ENCODE results near the gene ZNF48. TPM values are rescaled to one million over a fixed set of nuclear protein-coding genes. Genes with fewer than 3 reads are reported as not detected.

Gene ZNF48
- total and polyA plus RNA-seq, 8 donors = 3.9 to 33.6 (median 5.4) TPM

DNA sequence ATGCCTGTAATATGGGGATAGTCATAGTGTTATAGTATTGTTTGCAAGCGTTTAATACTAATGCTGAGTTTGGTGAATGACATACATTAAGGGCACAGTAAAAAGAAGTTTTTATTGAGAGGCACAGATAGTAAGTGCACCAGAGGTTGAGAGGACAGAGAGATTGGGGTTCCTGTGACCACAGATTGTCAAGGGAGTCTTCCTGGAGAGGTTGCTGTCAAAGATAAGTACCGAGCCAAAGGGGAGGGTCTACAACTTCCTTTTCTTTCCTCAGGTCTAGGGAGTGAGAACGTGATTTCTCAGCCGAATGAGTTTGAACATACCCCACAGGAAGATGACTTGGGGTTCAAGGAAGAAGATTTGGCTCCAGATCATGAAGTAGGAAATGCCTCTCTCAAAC lies 1.8 kb downstream of the ZNF48 start:
- no peaks in the 10 kb centered on the region for H3K27me3 ChIP-seq
- H3K27ac ChIP-seq = no peak overlapping the region
- peaks cover 11 to 21% (median 18%) of the 10 kb centered on the region in 4 donors for H3K36me3 ChIP-seq
- 63 to 73% (median 68%) methylated on average over 4 of the region's 4 CpGs for WGBS, 5 donors
- H3K4me1 ChIP-seq = peaks cover 19 to 69% (median 38%) of the 10 kb centered on the region in 4 donors
- intact Hi-C loops (cut with DNase I; ENCODE audit: low total_unique reads) = no loop called here
- H3K4me3 ChIP-seq = no peak overlapping the region
- H3K9me3 ChIP-seq = no peaks in the 10 kb centered on the region
- TF ChIP-seq POLR2AphosphoS5 (IDR thresholded peaks at IDR 0.05) = no peak
- TF ChIP-seq, protein P1, sequence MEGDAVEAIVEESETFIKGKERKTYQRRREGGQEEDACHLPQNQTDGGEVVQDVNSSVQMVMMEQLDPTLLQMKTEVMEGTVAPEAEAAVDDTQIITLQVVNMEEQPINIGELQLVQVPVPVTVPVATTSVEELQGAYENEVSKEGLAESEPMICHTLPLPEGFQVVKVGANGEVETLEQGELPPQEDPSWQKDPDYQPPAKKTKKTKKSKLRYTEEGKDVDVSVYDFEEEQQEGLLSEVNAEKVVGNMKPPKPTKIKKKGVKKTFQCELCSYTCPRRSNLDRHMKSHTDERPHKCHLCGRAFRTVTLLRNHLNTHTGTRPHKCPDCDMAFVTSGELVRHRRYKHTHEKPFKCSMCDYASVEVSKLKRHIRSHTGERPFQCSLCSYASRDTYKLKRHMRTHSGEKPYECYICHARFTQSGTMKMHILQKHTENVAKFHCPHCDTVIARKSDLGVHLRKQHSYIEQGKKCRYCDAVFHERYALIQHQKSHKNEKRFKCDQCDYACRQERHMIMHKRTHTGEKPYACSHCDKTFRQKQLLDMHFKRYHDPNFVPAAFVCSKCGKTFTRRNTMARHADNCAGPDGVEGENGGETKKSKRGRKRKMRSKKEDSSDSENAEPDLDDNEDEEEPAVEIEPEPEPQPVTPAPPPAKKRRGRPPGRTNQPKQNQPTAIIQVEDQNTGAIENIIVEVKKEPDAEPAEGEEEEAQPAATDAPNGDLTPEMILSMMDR (IDR thresholded peaks at IDR 0.05) = no peak
- TF ChIP-seq POLR2A (IDR thresholded peaks at IDR 0.05) = no peak
- no peak for TF ChIP-seq EP300 (IDR thresholded peaks at IDR 0.05)
- DNase-seq = no peak

DNA sequence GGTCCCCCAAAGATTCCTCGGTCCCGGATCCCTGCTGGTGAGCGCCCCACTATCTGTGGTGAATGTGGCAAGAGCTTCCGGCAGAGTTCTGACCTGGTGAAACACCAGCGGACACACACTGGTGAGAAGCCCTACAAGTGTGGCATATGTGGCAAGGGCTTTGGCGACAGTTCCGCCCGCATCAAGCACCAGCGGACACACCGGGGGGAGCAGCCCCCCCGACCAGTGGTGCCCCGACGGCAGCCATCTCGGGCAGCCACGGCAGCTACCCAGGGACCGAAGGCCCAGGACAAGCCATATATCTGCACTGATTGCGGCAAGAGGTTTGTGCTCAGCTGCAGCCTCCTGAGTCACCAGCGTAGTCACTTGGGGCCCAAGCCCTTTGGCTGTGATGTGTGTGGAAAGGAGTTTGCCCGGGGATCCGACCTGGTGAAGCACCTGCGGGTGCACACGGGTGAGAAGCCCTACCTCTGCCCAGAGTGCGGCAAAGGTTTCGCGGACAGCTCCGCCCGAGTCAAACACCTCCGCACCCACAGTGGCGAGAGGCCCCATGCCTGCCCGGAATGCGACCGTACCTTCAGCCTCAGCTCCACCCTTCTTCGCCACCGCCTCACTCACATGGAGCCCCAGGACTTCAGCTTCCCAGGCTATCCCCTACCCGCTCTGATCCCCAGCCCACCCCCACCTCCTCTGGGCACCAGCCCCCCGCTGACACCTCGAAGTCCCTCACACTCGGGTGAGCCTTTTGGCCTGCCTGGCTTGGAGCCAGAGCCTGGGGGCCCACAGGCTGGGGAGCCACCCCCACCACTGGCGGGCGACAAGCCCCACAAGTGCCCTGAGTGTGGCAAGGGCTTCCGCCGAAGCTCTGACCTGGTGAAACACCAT lies 2.8 kb downstream of the ZNF48 start:
- H3K36me3 ChIP-seq = peaks cover 11 to 21% (median 18%) of the 10 kb centered on the region in 4 donors
- 85 to 94% (median 89%) methylated on average over 23 to 42 of the region's 42 CpGs for WGBS, 5 donors
- H3K4me3 ChIP-seq = no peak overlapping the region
- no peaks in the 10 kb centered on the region for H3K9me3 ChIP-seq
- TF ChIP-seq, protein P1 (IDR thresholded peaks at IDR 0.05) = no peak
- TF ChIP-seq POLR2AphosphoS5 (IDR thresholded peaks at IDR 0.05) (no peak), EP300 (IDR thresholded peaks at IDR 0.05) (no peak), POLR2A (IDR thresholded peaks at IDR 0.05) (no peak)
- H3K4me1 ChIP-seq = peaks cover 19 to 69% (median 38%) of the 10 kb centered on the region in 4 donors
- intact Hi-C loops (cut with DNase I; ENCODE audit: low total_unique reads) = no loop called here
- no peaks in the 10 kb centered on the region for H3K27me3 ChIP-seq
- no peak for DNase-seq
- peak overlapping the region in 1 of 5 donors; percentile 89 for H3K27ac ChIP-seq

DNA sequence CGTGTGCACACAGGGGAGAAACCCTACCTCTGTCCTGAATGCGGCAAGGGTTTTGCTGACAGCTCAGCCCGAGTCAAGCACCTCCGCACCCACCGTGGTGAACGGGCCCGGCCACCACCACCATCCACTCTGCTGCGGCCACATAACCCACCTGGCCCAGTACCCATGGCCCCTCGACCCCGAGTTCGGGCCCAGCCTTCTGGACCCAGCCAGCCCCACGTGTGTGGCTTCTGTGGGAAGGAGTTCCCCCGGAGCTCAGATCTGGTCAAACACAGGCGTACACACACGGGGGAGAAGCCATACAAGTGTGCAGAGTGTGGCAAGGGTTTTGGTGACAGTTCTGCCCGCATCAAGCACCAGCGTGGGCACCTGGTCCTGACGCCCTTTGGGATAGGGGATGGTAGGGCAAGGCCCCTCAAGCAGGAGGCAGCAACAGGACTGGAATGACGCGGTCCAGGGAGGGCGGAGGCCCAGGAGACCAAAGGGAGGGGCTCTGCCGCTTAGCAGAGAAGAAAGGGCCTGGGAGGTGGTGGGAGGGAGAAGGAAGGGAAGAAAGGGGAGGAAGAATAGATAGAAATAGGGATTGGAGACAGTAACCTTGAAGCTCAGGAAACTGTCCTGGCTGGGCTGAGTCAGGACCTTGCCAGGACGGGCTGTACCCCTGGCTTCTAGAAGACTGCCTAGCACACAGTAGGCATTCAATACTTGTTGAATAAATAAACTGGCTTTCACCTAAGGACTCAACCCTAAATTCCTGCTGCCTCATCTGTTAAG lies 3.6 kb downstream of the ZNF48 start:
- H3K9me3 ChIP-seq = no peaks in the 10 kb centered on the region
- no peak overlapping the region for H3K4me3 ChIP-seq
- H3K4me1 ChIP-seq = peaks cover 19 to 69% (median 38%) of the 10 kb centered on the region in 4 donors
- 79 to 85% (median 80%) methylated on average over 23 of the region's 23 CpGs for WGBS, 5 donors
- H3K36me3 ChIP-seq = peaks cover 11 to 21% (median 18%) of the 10 kb centered on the region in 4 donors
- TF ChIP-seq, protein P1 (IDR thresholded peaks at IDR 0.05) = no peak
- TF ChIP-seq POLR2A (IDR thresholded peaks at IDR 0.05) = no peak
- TF ChIP-seq EP300 (IDR thresholded peaks at IDR 0.05) = no peak
- TF ChIP-seq POLR2AphosphoS5 (IDR thresholded peaks at IDR 0.05) = no peak
- no peak for DNase-seq
- intact Hi-C loops (cut with DNase I; ENCODE audit: low total_unique reads) = no loop called here
- no peaks in the 10 kb centered on the region for H3K27me3 ChIP-seq
- H3K27ac ChIP-seq = peak overlapping the region in 4 of 5 donors; percentile 75 to 89 (median 84)

DNA sequence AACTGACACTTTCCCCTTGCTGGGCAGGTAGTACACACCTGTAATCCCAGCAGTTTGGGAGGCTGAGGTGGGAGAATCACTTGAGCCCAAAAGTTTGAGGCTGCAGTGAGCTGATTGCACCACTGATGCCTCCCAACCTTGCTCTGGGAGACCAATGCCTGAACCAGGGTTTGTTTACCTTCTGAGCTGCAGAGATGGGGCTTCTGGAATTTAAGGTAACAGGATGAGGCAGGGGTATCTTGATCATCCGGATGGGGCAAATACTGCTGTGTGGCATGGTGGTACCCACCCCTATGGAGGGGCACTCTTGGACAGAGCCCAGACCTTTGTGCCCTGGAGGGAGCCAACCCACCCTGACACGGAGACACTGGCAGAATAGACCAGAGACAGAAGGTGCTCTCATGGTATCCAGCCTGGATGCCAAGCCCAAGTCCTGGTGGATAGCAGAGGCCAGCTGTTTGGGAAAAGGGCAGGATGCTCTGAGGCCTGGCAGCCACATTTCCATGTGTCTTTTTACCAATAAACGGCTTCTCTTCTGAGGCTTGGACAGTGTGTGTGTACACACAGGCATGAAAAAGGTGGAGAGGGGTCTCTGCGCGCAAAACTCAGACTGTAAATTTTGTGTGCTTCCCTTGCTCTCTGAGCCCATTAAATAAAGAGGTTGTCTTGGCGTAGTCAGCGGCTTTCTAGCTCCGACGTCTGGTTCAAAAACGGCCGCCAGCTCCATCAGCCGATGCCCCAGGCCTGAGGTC lies 4.4 kb downstream of the ZNF48 start:
- Histone ChIP-seq H3K27ac (peak overlapping the region; percentile 74 to 89 (median 81)), H3K27me3 (no peaks in the 10 kb centered on the region), H3K9me3 (no peaks in the 10 kb centered on the region), H3K36me3 (peaks cover 11 to 21% (median 18%) of the 10 kb centered on the region in 4 donors), H3K4me3 (peak overlapping the region; percentile 59 to 66 (median 64)), H3K4me1 (peaks cover 15 to 62% (median 34%) of the 10 kb centered on the region in 4 donors)
- no peak for TF ChIP-seq POLR2AphosphoS5 (IDR thresholded peaks at IDR 0.05)
- TF ChIP-seq EP300 (IDR thresholded peaks at IDR 0.05) = no peak
- TF ChIP-seq, protein P1 (IDR thresholded peaks at IDR 0.05) = no peak
- no peak for TF ChIP-seq POLR2A (IDR thresholded peaks at IDR 0.05)
- 14 to 19% (median 18%) methylated on average over 7 to 12 of the region's 12 CpGs for whole genome bisulfite sequencing, 5 donors
- DNase-seq = no peak
- intact Hi-C loops (cut with DNase I; ENCODE audit: low total_unique reads) = no loop called here

All from stomach (tissue), 9 donors.